Measurements from ENCODE around the gene CEP126. TPM values are rescaled to one million over a fixed set of nuclear protein-coding genes. Genes with fewer than 3 reads are reported as not detected.

CEP126 gene
- total RNA-seq, 1 donor from 2014 or later = 1.1 TPM

Other genes starting within 250 kb of the CEP126 start
- 1.5 TPM for gene ANGPTL5, start 1.5 kb downstream of the CEP126 start, total RNA-seq
- gene CFAP300, start 132.4 kb downstream of the CEP126 start, total RNA-seq = 0.89 TPM
- 92.9 TPM for gene YAP1, start 195.4 kb downstream of the CEP126 start, total RNA-seq